ENCODE results near the gene DNHD1.
"Not testable (repeated sequence)": the region's sequence is repeated elsewhere in the genome, so short reads cannot be mapped to it uniquely, and the experiment has no call there.

Gene DNHD1

GRCh38 chr11:6481012-6481923 lies 15.8 kb upstream of the DNHD1 start, which contains the start of the genes ARFIP2 and TIMM10B:
Gene ARFIP2 (minus strand): TSS chr11:6481331. CDS start chr11:6480421, 910 bp downstream.
Gene TIMM10B (plus strand): TSS chr11:6481501. CDS start chr11:6481517, 16 bp downstream.
- in situ Hi-C loops (cut with MboI; ENCODE audit: low sequenced_read_pairs): no loop called here

GRCh38 chr11:6481924-6482275 lies 15.2 kb upstream of the DNHD1 start:
- in situ Hi-C loops (cut with MboI; ENCODE audit: low sequenced_read_pairs): no loop called here

- in situ Hi-C loops (cut with MboI; ENCODE audit: low sequenced_read_pairs): no loop called here
Observed at GRCh38 chr11:6482441-6482840, 14.6 kb upstream of the DNHD1 start.

GRCh38 chr11:6483015-6483414 lies 14.1 kb upstream of the DNHD1 start:
- in situ Hi-C loops (cut with MboI; ENCODE audit: low sequenced_read_pairs): no loop called here

- in situ Hi-C loops (cut with MboI; ENCODE audit: low sequenced_read_pairs): no loop called here
Observed at GRCh38 chr11:6485661-6486060, 11.4 kb upstream of the DNHD1 start.

GRCh38 chr11:6486256-6486655 lies 10.8 kb upstream of the DNHD1 start:
- in situ Hi-C loops (cut with MboI; ENCODE audit: low sequenced_read_pairs): no loop called here

GRCh38 chr11:6486938-6487337 lies 10.1 kb upstream of the DNHD1 start:
- in situ Hi-C loops (cut with MboI; ENCODE audit: low sequenced_read_pairs): no loop called here

- in situ Hi-C loops (cut with MboI; ENCODE audit: low sequenced_read_pairs): no loop called here
Observed at GRCh38 chr11:6488342-6488741, 8.7 kb upstream of the DNHD1 start.

- in situ Hi-C loops (cut with MboI; ENCODE audit: low sequenced_read_pairs): no loop called here
Observed at GRCh38 chr11:6488821-6489220, 8.3 kb upstream of the DNHD1 start.

- in situ Hi-C loops (cut with MboI; ENCODE audit: low sequenced_read_pairs): no loop called here
Observed at GRCh38 chr11:6489306-6489705, 7.8 kb upstream of the DNHD1 start.

- in situ Hi-C loops (cut with MboI; ENCODE audit: low sequenced_read_pairs): no loop called here
Observed at GRCh38 chr11:6498121-6498520, 1.0 kb downstream of the DNHD1 start.

GRCh38 chr11:6498544-6498943 lies 1.5 kb downstream of the DNHD1 start:
- in situ Hi-C loops (cut with MboI; ENCODE audit: low sequenced_read_pairs): no loop called here

GRCh38 chr11:6502382-6502781 lies 5.3 kb downstream of the DNHD1 start:
- in situ Hi-C loops (cut with MboI; ENCODE audit: low sequenced_read_pairs): no loop called here

- in situ Hi-C loops (cut with MboI; ENCODE audit: low sequenced_read_pairs): no loop called here
Observed at GRCh38 chr11:6504166-6504565, 7.1 kb downstream of the DNHD1 start.

GRCh38 chr11:6505577-6506240 lies 8.6 kb downstream of the DNHD1 start:
- in situ Hi-C loops (cut with MboI; ENCODE audit: low sequenced_read_pairs): no loop called here

- in situ Hi-C loops (cut with MboI; ENCODE audit: low sequenced_read_pairs): no loop called here
Observed at GRCh38 chr11:6516865-6517264, 19.8 kb downstream of the DNHD1 start.

GRCh38 chr11:6520265-6520664 lies 23.2 kb downstream of the DNHD1 start:
- in situ Hi-C loops (cut with MboI; ENCODE audit: low sequenced_read_pairs): no loop called here

GRCh38 chr11:6521946-6522345 lies 24.9 kb downstream of the DNHD1 start:
- in situ Hi-C loops (cut with MboI; ENCODE audit: low sequenced_read_pairs): not testable (repeated sequence)

GRCh38 chr11:6523253-6523652 lies 26.2 kb downstream of the DNHD1 start:
- in situ Hi-C loops (cut with MboI; ENCODE audit: low sequenced_read_pairs): no loop called here

GRCh38 chr11:6526411-6527135 lies 29.5 kb downstream of the DNHD1 start:
- in situ Hi-C loops (cut with MboI; ENCODE audit: low sequenced_read_pairs): no loop called here

GRCh38 chr11:6529266-6529665 lies 32.2 kb downstream of the DNHD1 start:
- in situ Hi-C loops (cut with MboI; ENCODE audit: low sequenced_read_pairs): no loop called here
